A204.1 (cell line): ENCODE results near the gene UNC45B.
"Not testable (repeated sequence)": the region's sequence is repeated elsewhere in the genome, so short reads cannot be mapped to it uniquely, and the experiment has no call there.

ENCODE experiments used
- FAIRE-seq: peaks from 2 replicates; lab custom pipeline; 2012; peaks lifted over from hg19 to GRCh38; lab: Jason Lieb, UNC

UNC45B gene

DNA sequence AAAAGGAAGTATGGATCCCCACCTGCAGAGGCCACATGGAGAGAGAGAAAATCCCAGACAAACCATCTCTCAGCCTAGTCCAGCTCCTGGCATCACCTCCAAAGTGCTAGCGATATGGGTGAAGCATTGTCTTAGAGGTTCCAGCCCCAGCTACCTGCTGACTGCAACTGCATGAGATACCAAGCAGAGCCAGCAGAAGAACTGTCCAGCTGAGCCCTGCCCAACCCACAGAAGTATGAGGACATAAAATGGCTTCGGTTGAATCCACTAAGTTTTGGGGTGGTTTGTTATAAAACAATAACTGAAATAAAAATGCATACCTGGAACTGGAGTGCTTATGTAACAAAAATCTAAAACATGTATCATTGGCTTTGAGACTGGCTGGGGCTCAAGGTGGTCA is 74.8 kb downstream of the UNC45B start:
- no peak for FAIRE-seq

DNA sequence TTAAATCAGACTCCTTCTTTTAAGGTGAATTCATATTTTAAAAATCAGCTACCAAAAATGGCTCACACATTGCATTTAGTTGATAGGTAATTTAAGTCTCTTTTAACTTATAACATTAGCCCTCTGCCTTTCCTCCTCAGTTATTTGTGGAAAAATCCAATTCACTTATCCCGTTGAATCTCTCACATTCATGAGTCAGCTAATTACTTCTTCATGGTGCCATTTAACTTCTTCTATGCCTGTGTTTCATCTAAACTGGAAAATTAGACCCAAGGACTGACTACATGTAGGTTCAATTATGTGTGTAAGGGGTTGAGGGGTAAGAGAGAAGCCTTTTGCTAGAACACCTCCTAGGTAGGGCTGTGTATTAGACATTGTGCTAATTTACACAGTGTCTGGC is 76.8 kb downstream of the UNC45B start:
- no peak for FAIRE-seq

DNA sequence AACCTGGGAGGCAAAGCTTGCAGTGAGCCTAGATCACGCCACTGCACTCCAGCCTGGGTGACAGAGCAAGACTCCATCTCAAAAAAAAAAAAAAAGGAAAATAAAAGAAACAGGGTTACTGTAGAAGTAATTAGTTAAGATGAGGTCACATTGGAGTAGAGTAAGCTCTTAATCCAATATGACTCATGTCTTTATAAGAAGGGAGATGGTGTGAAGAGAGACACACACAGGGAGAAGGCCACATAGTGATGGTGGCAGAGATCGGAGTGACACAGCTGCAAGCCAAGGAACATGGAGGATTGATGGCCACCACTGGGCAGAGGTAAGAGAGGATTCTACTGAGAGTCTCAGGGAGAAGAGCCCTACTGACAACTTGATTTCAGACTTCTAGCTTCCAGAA is 79.9 kb downstream of the UNC45B start:
- FAIRE-seq = no peak

DNA sequence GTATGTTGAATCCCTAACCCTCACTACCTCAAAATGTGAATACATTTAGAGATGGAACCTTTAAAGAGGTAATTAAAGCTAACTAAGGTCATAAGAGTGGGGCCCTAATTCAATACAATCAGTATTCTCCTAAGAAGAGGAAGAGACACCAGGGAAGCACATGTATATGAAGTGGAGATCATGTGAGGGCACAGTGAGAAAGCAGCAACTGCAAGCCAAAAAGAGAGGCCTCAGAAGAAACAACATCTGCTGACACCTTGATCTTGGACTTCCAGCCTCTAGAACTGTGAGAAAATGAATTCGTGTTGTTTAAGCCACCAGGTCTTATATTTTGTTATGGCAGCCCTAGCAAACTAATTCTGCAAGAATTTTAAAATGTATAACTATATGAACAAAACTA is 82.0 kb downstream of the UNC45B start:
- FAIRE-seq = no peak

DNA sequence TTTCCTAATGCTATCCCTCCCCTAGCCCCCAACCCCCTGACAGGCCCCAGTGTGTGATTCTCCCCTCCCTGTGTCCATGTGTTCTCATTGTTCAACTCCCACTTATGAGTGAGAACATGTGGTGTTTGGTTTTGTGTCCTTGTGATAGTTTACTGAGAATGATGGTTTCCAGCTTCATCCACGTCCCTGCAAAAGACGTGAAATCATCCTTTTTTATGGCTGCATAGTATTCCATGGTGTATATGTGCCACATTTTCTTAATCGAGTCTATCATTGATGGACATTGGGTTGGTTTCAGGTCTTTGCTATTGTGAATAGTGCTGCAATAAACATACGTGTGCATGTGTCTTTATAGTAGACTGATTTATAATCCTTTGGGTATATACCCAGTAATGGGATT is 86.7 kb downstream of the UNC45B start:
- FAIRE-seq = not testable (repeated sequence)

DNA sequence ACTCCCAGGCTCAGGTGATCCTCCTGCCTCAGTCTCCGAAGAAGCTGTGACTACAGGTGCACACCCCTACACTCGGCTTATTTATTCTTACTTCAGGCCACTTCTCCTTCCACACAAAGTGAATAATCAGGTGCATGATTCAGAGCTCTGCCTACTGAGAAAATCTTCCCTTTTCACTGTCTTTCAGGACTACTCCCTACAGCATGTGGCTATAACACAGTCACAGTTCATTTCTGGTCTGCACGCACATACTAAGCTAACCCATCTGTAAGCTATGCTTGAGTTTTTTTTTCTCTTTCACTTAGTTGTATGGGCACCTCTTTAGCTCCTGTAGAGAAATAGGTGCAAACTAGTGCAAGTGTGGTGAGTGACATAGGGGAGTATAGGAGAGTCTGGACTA is 87.7 kb downstream of the UNC45B start:
- no peak for FAIRE-seq

DNA sequence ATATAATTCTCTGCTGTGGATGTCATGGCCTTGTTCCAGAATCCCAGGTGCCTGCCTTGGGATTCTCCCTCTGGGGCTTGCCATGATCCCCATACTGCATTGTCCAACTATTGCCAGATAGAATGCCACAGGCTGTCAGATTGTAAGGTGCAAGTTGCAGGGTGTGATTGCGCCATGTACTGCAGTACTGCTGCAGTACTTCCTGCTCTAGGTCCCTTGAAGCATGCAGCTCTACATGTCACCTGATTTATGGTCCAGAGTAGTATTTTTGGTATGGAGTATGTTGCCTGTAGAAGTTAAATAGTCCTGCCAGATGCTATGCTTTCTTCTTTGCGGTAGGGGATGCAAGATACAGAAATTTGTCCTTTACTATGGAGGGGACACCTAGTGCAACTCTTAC is 88.3 kb downstream of the UNC45B start:
- FAIRE-seq = no peak

DNA sequence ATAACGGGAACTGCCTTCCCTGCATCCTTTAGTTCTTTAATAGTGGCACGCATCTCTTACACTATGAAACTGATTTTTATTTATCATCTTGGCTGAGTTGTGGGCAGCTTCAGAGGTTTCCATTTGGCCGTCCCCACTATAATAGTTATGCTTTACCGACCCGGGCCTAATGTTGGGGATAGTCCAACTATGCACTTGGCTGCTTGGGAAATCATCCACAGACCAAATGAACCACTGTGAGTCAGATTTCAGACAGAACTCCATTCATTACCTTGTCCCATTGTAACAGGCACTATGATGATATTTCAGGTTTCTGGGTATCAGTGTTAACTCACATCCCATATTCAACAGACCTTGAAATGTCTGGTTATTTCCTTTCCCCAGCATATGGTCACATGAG is 89.2 kb downstream of the UNC45B start:
- FAIRE-seq = no peak

DNA sequence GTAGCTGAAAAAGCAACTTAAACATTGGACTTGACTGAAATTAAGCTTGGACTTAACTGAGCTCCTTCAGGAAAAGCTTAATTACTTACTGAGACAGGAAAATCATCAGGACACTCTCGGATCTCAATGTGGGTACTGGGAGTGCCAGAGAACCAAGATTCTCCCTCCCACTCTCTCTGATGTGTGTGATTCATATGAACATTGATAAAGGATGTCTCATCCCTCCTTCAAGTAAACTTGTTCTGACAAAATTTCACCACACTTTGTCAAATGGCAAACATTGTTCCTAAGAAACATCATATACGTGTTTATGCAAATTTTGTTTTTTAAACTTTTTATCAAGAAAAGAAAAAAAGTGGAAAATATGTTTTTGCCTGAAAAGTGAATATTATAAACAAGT is 91.2 kb downstream of the UNC45B start:
- FAIRE-seq = no peak
